Measurements from ENCODE around the gene FTSJ3. TPM values are rescaled to one million over a fixed set of nuclear protein-coding genes. Genes with fewer than 3 reads are reported as not detected.

Gene FTSJ3
- total and polyA plus RNA-seq, 2 of the 13 experiments (the other 11 are each of a cell fraction or from before 2014, with no cell fraction given) = 26.0 to 64.2 TPM

- TF ChIP-seq DZIP1 (CRISPR knock-in tag; IDR thresholded peaks at IDR 0.05) (peak; percentile 88; the same call in 1 of the 2 replicates), FUBP1 (CRISPR knock-in tag; IDR thresholded peaks at IDR 0.05; ENCODE audit: borderline replicate concordance) (no peak), ZC3H13 (CRISPR knock-in tag; IDR thresholded peaks at IDR 0.05) (peak; percentile 93; the same call in 1 of the 2 replicates), ZNF546 (CRISPR knock-in tag; conservative IDR thresholded peaks at IDR 0.05) (peak; percentile 29; the same call in 1 of the 2 replicates), ZNF550 (CRISPR knock-in tag; IDR thresholded peaks at IDR 0.05; ENCODE audit: borderline replicate concordance) (no peak), ZNF704 (CRISPR knock-in tag; IDR thresholded peaks at IDR 0.05; ENCODE audit: borderline replicate concordance) (peak; percentile 92), ZNF264 (CRISPR knock-in tag; IDR thresholded peaks at IDR 0.05) (peak; percentile 53), ESRRA (CRISPR knock-in tag; IDR thresholded peaks at IDR 0.05; ENCODE audit: low read depth) (peak; percentile 57), KAT2B (IDR thresholded peaks at IDR 0.05; ENCODE audit: borderline replicate concordance, low read depth, low read length) (no peak), NRL (CRISPR knock-in tag; IDR thresholded peaks at IDR 0.05; ENCODE audit: borderline replicate concordance) (peak; percentile 82), GPBP1L1 (CRISPR knock-in tag; IDR thresholded peaks at IDR 0.05) (no peak), NFIC (IDR thresholded peaks at IDR 0.05; ENCODE audit: low read length) (no peak), ZNF761 (CRISPR knock-in tag; conservative IDR thresholded peaks at IDR 0.05) (peak; percentile 95; the same call in 1 of the 2 replicates), CHCHD3 (CRISPR knock-in tag; IDR thresholded peaks at IDR 0.05) (peak; percentile 82), ZNF234 (CRISPR knock-in tag; conservative IDR thresholded peaks at IDR 0.05) (no peak), MXD4 (CRISPR knock-in tag; IDR thresholded peaks at IDR 0.05) (peak; percentile 100), ZNF576 (CRISPR knock-in tag; IDR thresholded peaks at IDR 0.05) (0 out of 2 replicates have a peak, but pooled peaks have one; percentile 51)
Measured at GRCh38 chr17:63773272-63774140, 54.0 kb downstream of the FTSJ3 start, which contains the start of gene CCDC47 (continued).

Data from HepG2 (cell line).